GM19023 (cell line): ENCODE measurements around the gene UGGT2.
"Not testable (repeated sequence)": the region's sequence is repeated elsewhere in the genome, so short reads cannot be mapped to it uniquely, and the experiment has no call there.

Experiments
- ATAC-seq: cut with Tn5 transposase; IDR thresholded peaks from one replicate; pipeline ENCODE4 v1.9.1; 2021; ENCODE audit warnings: mild to moderate bottlenecking, moderate library complexity; ENCODE audit not compliant: unreplicated experiment

Gene UGGT2

GRCh38 chr13:95902741-95903140 lies 150.5 kb downstream of the UGGT2 start:
- ATAC-seq, result no peak

GRCh38 chr13:95898256-95898655 lies 154.9 kb downstream of the UGGT2 start:
- ATAC-seq, result no peak

- no peak for ATAC-seq
Measured at GRCh38 chr13:95896301-95896700, 156.9 kb downstream of the UGGT2 start.

GRCh38 chr13:95893861-95894260 lies 159.3 kb downstream of the UGGT2 start:
- no peak for ATAC-seq

GRCh38 chr13:95882121-95882520 lies 171.1 kb downstream of the UGGT2 start:
- no peak for ATAC-seq

GRCh38 chr13:95880331-95880730 lies 172.9 kb downstream of the UGGT2 start:
- no peak for ATAC-seq

- ATAC-seq, result no peak
Measured at GRCh38 chr13:95874286-95874685, 178.9 kb downstream of the UGGT2 start.

- ATAC-seq, result no peak
Measured at GRCh38 chr13:95870421-95870820, 182.8 kb downstream of the UGGT2 start.

- no peak for ATAC-seq
Measured at GRCh38 chr13:95865080-95865615, 188.1 kb downstream of the UGGT2 start.

- no peak for ATAC-seq
Measured at GRCh38 chr13:95862408-95862807, 190.8 kb downstream of the UGGT2 start.

- ATAC-seq, result no peak
Measured at GRCh38 chr13:95861296-95861695, 191.9 kb downstream of the UGGT2 start.

GRCh38 chr13:95858286-95859075 lies 194.7 kb downstream of the UGGT2 start:
- ATAC-seq, result no peak

GRCh38 chr13:95845656-95846055 lies 207.5 kb downstream of the UGGT2 start:
- not testable (repeated sequence) for ATAC-seq

GRCh38 chr13:95842898-95843297 lies 210.3 kb downstream of the UGGT2 start:
- ATAC-seq, result no peak

- ATAC-seq, result no peak
Measured at GRCh38 chr13:95841894-95842293, 211.3 kb downstream of the UGGT2 start.

GRCh38 chr13:95834134-95834765 lies 219.0 kb downstream of the UGGT2 start:
- no peak for ATAC-seq

- no peak for ATAC-seq
Measured at GRCh38 chr13:95833719-95834118, 219.5 kb downstream of the UGGT2 start.

- ATAC-seq, result no peak
Measured at GRCh38 chr13:95833126-95833525, 220.1 kb downstream of the UGGT2 start.

- no peak for ATAC-seq
Measured at GRCh38 chr13:95822303-95822702, 230.9 kb downstream of the UGGT2 start.

- no peak for ATAC-seq
Measured at GRCh38 chr13:95814495-95814894, 238.7 kb downstream of the UGGT2 start.

GRCh38 chr13:95813139-95813538 lies 240.1 kb downstream of the UGGT2 start:
- no peak for ATAC-seq

- ATAC-seq, result no peak
Measured at GRCh38 chr13:95809429-95809828, 243.8 kb downstream of the UGGT2 start.
